DMS53 treated with DMSO at 0.1 percent for 48 hours (cell line): Measurements from ENCODE around the gene ARPC5L.

Experiments
- DNase-seq: peaks from one replicate; lab custom pipeline; 2025; ENCODE audit not compliant: unreplicated experiment; lab: John Stamatoyannopoulos, UW

ARPC5L gene

DNA sequence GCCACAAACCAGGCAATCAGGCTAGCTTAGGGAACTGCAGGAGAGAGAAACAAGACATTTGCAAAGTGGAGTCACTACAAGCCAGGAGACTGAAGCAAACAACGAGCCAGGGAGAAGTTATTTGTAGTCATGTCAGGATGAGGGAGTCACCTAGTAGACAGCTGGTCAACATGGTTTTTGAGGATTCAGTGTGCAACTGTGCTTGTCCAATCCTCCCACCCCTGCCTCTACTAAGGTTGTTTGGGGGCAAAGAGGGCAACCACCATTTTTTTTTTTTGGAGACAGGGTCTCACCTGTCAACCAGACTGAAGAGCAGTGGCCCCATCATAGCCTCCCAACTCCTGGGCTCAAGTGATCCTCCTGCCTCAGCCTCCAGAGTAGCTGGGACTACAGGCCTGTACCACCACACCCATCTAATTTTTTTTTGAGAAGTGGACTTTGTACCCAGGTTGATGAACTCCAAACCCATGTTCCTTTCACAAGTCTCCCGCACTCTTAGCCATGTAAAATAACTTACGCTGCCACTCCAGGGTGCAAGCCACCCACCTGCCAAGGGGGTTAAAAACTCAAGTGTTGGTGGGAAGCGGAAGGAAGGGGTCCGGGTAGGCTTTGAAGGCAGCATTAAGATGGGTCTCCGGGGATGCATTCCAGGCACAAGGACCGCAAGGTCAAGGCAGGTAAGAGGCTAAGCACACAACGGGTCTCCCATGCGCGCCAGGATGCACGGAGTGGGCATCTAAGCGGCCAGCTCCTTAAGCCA is 1.2 kb upstream of the ARPC5L start:
- no peak for DNase-seq

DNA sequence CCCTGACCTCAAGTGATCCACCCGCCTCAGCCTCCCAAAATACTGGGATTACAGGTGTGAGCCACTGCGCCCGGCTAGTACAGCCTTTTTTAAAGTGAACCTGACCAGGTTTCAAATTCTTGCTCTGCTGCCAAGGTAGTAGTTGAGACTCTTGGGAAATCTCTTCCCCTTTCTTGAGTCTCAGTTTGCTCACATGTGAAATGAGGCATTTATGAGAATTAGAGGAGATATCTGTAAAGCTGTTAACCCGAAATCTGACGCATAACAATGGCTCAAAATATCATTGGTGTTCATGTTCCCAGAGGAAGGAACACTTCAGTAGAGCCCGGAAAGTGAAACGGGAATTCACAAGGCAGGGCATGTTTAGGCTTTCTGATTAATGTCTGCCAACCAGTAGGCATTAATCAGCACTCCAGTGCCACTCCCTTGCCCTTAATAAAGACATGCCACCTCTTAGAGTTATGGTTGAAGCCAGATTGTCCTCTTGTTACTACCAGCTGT is 1.5 kb downstream of the ARPC5L start:
- no peak for DNase-seq

DNA sequence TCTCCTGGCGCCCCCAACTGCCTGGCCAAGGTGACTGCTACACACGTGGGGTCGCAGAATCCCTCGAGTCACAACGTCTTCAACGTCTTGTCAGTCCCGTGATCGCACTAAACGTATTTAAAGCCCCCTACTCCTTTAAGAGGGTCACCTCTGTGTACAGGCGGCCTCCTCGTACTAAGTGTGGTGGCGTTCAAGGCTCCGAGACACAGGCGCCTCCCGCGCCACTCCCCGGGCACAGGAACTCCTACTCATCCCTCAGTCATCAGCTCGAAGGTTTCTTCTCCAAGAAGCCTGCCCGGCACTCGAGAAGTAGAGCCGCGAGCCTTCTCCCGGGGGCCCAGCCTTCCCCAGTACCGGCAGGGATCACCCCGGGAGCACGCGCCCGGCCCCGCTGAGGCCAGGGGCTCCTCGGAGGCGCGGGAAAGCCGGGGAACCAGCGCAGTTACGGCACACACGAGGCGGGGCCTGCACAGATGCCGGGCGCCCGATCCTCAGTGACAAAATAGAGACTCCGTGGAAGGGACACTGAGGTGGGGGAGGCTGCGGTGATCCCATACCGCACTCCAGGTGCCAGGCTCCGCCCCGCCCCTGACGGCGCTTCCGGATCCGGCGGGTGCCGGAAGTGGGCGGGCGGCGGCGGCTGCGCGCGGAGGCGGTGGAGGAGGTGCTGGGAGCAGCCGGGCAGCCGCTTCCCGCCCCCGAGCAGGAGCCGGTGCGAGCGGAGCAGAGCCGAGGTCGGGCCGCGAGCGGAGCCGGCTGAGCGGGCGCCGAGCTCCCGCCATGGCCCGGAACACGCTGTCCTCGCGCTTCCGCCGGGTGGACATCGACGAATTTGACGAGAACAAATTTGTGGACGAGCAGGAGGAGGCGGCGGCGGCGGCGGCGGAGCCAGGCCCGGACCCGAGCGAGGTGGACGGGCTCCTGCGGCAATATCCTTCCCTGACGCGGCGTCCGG is 6.9 kb downstream of the ARPC5L start:
- peak; percentile 79 for DNase-seq

DNA sequence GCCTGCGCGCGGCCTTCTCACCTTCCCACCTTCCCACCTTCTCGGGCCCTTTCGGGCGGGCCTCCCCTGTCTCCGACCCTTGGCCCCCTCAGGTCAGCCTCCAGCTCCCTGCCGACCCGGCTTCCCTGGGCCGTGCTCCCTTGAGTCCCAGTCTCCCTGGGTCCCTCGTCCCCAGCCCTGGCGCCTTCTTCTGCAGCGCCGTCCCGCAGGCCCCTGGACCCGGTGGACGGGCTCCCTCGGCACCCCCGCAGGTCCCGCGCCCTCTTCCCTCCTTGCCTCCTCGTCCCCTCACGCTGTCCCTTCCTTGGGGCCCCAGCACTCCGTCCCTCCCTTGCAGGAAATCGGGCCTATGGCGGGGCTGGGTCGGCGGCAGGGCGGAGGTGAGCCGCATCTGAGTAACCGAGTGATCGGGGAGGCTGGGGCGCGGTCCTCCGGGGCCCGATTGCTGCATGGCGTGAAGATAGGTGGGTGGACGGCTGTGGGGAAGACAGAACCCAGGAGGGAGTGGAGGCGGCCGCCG is 7.6 kb downstream of the ARPC5L start:
- DNase-seq: no peak

DNA sequence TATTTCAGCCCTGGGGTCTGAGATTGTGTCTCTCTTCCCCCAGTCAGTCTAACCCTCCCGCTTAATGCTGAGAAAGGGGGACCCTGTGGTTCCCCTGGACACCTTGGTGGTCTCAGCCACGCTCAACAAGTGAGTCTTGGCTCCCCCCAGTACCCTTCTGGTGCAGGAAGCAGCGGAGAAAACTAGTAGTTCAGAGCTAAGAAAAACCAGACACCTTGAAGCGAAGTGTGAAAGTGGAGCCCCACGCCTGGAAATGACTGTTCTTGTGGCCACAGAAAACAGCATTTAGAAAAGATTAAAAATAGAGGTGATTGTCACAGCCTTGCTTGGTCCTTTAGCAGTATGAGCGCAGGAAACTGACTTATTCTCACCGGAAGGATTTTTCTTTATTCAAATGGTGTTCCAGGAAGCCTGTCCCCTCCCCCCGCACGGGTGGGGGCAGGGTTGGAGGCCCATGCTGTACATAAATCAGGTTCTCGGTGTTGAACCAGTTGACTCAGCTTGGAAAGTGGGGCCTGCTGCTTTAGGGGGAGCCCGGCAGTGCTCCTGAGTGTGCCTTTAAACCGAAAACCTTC is 8.1 kb downstream of the ARPC5L start:
- DNase-seq: no peak

DNA sequence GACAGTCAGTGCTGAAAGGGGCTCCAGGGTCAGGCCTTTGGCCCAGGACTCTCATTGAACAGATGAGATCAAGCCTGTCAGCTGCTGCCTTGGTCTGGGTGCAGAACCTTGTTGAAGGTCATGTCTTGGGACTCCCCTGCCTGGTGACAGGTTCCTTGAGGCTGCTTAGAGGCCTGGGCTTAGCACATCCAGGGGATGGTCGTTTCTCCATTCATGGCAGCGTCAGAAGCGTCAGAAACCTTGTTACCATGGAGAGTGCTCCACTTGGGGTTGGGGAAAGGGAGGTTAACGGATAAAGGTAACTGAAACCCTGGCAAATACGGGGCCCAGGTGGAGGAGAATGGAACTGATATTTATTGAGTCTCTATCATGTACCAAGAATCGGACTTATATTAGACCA is 8.8 kb downstream of the ARPC5L start:
- no peak for DNase-seq

DNA sequence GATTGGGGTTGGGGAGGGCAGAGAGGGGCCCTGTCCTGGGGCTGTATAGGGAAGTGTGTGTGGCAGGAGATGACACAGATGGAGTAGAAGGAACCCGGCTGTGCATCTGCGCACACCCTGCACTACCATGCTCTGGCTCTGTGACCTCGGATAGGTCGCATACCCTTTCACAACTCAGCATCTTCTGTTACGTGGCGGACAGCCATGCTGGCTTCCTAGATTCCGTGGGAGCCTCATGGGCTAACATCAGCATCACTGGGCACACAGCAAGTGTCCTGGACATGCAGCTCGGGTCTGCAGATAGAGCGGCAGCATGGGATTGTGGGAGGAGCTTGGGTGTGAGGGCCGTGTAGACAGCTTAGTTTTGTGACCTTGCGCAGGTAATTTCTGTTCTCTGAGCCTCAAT is 9.2 kb downstream of the ARPC5L start:
- no peak for DNase-seq

DNA sequence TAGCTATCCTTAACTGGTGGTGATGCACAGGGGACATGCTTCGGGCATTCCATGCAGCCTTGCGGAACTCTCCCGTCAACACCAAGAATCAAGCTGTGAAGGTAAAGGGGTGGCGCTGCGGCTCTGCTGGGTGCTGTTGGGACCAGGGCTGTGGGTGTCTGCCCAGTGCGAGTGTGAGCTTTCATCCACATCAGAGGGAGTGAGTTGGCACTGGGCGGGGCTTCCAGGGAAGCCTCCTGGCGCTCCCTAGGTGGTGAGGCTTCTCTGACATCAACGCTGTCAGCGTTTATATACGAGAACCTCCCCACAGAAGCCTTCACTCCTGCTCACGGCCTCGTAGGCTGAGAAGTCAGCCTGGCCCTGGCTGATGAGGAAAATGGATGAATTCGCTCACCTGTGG is 11.7 kb downstream of the ARPC5L start:
- DNase-seq: no peak

DNA sequence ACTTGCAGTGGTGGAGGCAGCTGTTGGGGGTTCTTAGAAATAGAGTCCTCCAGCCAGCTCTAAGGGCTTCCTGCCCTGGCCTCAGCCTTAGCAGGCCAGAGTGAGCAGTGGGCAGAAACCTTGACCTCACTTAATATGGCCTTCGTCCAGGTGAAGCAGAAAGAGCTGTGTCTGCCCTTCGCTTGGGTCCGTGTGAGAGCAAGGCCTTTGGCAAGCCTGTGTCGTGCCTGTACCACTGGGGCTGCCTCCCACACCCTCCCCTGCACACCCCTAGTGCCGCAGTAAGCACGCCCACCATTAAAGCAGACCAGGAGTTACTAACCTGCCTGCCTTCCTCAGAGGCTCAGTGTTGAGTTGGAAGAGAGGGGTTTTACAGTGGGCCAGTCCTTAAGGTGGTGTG is 13.6 kb downstream of the ARPC5L start:
- DNase-seq: no peak

DNA sequence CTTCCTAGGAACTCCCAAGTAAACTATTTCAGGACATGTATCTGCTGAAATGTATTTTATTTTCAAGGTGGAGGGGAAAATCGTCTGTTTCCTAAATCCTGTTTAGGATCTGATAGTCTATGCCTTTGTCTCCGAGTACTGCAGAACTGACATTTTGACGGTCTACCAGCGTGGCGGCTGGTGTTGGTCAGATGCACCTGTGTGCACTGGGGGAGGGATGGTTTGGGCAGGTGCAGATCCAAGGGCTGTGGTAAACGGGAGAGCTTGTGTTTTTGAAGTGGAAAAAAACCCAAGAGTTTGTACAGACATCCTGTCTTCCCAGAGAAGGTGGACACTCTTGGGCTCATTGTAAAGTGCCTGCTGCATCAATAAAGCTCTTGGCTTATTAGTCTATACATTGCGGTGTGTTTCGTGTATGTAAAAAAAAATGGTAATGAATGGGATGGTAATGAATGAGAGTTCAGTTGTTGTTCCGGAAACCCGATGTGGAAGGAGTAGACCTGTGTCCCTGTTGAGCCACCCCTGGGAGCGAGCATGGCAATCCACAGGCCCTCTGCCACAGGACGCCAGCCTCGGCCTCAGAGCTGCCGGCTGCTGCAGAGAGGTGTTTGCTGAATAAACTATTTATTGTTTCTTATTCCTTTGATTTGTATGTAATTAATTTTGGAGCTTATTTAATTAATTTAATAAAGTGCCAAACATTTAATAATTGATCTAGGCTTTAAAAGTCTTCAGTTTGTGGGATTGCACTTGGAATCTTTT is 15.3 kb downstream of the ARPC5L start:
- DNase-seq: no peak

DNA sequence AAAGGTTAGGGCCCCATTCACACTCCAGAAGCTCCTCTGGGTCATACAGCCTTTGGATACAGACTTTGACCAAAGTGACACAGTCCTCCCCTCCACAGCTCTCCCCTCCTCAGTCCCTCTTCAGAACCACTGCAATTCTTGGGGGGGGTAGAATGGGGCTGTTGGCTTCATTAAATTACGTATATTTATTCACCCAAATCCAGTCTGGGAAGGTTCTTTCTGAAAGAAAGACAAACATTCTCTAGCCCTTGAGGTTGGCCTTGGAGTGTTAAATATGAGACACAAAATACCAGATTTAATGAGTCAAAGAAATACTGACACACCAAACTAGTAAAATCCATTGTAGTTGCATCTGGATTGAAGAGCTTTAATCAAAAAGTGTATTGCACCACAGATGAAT is 16.1 kb downstream of the ARPC5L start:
- DNase-seq: no peak

DNA sequence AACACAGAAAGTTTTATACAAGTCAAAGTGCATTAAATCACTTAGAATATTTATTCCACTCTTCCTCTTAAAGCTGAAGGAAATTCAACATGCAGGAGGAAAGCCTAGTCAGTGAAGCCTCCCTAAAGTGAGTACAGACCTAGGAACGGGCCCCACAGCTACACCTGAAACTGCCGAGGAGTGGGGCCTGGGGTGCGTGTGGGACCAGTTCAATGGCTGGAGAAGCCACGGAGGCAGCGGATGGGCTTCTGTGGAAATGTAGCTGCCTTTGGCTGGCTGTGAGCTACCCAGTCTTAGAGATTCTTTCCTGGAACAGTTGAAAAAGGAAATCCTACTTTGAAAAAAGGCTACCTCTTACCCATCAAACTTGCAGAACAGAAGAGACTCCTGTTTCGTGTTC is 16.6 kb downstream of the ARPC5L start:
- no peak for DNase-seq

DNA sequence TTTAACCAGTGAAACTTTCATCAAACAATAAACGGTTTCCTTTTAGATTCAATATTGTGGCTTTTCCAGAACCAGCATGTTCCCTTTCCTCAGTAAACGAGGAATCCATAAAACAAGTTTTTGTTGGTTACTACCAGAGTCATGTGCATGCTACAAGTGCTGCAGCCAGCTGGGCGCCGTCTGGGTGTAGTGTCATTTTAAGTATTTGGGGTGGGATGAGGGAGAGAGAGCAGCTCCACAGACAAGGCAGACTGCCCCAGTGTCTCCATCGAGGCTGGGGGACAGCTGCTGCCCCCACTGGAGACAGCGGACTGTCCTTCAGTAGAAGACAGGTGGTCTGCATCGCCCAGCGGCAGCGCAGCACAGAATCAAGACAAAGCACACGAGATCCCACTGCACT is 17.3 kb downstream of the ARPC5L start:
- DNase-seq: no peak

DNA sequence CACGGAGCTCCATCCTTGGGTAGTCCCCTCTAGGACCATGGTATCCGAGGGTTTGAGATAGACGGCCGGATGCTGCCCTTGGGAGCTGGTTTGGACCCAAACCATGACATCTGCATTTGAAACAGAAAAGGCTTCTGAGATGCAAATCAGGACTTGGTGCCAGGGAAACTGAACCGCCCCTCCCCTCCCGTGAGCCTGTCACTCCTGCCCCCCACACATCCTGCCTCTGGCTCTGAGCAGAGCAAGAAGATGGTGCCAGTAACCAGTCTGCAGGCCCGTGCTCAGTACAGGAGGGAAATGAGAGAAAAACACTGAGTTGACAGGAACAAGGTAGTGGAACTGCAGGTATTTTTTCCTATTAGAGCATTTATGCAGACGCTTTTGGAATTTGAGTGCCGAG is 18.6 kb downstream of the ARPC5L start:
- DNase-seq: no peak

DNA sequence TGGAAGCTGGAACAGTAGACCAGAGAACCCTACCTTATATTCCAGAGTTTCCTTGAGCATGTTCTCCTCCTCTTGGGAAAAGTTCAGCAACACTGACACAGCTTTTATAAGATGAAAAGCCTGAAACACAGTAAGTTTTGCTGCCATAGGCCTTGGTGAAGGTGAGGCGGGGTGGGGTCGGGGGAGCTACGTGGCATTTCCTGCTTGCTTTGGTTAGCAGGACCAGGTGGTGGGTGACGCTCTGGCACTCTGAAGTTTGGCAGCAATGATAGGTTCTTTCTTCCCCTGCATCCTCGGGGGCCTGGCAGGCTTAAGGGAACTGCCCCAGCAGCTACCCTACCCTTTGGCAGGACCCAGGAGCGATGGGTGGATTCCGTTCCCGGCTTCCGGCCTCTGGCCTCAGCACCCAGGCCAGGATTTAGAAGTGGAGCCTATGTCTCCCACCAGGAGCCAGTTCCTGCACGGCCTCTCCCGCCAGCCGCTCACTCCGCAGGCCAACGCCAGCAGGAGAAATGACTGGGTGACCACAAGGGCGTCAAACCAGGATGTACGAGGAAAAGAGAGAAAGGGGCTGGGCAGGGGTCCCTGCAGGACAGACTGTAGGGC is 19.3 kb downstream of the ARPC5L start:
- no peak for DNase-seq

DNA sequence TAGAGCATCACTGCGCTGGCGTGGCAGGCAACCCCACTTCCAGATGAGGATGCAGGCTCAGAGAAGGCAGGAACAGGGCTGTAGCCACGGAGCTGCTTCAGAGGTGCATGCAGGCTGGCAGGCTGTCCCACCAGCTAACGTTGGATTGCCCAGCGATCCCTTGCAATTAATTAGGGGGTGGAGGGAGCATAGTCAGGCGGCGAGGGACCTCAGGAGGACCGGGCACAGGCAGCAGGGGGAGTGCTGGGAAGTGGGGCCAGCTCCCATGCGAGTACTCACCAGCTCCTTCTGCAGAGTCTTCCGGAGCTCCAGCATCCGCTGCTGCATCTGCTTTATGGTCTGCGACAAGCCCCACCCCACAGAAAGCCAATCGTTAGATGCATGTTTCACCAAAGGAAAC is 20.3 kb downstream of the ARPC5L start:
- no peak for DNase-seq

DNA sequence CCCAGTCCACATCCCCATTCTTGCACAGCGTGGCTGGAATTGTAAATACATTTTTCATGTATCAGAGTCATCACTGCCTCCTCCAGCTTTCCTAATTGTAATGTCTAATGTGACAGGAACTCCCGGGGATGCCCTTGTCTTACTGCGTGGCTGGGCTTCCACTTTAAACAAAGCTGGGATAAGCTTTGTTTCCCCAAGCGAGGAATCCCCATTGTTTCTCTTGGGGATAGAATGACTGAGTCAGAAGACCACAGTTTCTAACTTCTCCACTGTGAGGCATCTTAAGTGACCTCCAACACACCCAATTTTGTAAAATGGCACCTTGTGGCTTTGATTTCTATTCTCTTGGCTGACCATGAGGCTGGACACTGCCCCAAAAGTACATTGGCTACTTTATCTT is 22.4 kb downstream of the ARPC5L start:
- DNase-seq: no peak

DNA sequence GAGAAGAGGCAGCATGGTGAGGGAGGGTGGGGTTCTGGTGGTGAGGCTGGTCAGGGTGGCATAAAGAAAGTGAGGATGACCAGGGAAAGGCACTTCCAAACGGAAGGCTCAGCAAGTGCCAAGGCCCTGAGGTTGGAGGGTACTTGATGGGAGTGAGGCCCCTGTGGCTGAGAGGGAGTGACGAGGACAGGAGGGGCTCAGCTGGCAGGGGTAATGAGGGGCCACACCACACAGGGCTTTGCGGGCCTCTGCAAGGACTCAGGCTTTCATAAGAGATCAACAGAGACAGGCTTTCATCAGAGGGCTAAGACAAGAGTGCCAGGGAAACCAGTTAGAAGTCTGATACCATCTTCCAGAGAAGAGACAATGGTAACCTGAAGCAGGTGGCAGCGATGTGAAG is 23.6 kb downstream of the ARPC5L start:
- DNase-seq: no peak

DNA sequence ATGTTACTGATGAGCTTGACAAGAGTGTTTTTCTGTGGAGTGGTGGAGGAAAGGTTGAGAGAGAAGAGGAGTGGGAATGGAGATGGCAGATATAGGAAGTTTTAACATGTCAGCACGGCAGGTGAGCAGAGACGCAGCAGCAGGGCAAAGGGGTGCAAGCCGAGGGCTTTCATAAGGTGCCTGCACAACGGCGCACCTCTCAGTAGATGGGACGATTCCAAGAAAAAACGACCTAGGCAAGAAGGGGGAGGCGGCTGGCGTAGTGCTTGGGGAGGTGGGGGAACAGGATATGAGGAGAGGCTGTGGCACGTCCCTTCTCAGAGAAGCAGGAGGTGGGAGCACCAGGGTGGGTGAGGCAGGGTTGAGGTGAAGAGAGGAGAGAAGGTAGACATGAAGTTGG is 24.5 kb downstream of the ARPC5L start:
- DNase-seq: no peak

DNA sequence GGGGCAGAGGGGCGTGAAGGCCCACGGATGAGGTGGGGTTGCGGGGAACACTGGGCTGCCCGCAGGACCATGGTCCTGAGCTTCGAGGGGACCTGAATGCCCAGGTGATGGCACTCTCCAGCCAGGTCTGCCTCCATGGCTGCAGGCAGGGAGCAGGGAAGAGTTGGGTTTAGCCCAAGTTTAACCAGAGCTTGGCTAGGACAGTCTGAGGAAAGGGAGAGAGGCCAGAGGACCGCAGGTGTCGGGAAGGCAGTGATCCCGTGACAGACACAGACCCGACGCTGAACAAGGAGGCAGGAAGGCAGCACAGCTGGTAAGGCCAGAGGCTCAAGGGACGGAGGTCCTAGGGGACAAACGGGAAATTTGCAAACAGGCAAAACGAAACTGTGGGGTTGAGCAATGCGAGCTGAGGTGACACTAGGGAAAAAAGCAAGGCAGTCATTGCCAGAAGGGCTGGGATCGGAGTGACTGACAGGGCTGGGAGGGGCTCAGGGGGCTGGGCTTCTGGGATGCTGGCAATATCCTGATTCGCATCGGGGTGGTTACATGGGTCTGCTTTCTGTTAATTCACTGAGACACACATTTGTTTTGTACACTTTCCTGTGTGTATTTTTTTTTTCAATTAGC is 25.0 kb downstream of the ARPC5L start:
- no peak for DNase-seq
